Activated T-helper 1 cell treated with anti-CD3 and anti-CD28 coated beads, Interleukin-2, amount 50 U/mL, for 16 hours (primary cell): ENCODE data around the gene IGFALS.
A peak's percentile ranks its signal among the peaks of the same experiment; 100 is the strongest.

Experiments
- DNase-seq, 2 donors: peaks; one replicate each; pipeline ENCODE4 v3.0.0-alpha.2; 2020; ENCODE audit warnings: low read depth in 1 of 2, low spot score in 1 of 2

The IGFALS gene

DNA sequence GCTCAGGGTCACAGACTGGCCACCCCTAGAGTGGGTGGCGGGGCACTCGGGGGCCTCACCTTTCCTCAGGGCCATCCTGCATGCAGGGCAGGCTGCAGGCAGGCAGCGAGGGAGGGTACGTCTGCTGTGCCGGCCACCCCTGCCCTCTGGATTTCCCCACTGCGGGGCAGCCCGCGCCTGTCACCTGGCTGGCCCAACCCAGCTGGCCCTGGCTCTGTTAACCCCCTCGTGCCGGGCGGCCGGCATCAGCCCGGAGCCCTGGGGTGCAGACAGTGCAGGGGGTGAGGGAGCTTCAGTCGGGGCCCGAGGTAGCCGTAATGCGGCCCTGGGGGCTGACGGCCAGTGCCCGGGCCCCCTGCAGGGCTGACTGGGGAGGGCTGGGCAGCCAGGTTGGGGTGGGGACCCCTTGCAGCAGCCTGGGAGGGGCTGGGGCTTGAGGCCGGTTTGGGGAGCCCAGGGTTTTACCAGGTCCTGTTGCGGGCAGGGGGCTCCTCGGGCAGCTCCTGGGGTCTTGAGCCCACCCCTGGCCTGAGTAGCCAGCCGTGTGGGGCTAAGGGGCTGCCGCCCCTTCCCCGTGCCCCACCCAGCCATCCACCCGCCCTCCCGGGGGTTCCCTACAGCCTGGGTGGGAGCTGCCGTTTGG lies at the start of gene IGFALS:
Gene IGFALS, minus strand, starts transcription at position 128 of the 643 bp plus-strand sequence. Its CDS starts 53 bp downstream, at position 75.
- DNase-seq, result no peak

DNA sequence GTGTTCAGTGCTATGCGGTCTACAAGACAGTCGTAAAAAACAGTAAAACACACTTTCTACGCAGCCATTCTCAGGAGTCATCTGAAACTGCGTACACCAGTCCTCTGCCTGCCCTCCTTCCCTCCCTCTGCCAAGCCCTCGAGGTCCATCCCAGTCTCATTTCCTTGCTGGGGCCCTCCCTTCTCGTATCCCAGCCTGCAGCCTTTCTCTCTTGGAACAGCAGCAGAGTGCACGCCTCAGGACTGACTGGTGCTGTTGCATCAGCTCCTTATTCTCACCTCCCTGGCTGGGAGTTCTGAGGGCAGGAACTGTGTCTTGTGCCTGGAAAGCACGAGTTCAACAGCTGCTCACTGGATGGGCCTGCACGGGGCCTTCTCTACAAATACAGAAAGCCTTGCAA lies 46.0 kb upstream of the IGFALS start:
- no peak for DNase-seq

GRCh38 chr16:1834096-1834495 lies 40.6 kb upstream of the IGFALS start:
- no peak for DNase-seq

- no peak for DNase-seq
Observed at GRCh38 chr16:1832838-1833454, 39.4 kb upstream of the IGFALS start.

DNA sequence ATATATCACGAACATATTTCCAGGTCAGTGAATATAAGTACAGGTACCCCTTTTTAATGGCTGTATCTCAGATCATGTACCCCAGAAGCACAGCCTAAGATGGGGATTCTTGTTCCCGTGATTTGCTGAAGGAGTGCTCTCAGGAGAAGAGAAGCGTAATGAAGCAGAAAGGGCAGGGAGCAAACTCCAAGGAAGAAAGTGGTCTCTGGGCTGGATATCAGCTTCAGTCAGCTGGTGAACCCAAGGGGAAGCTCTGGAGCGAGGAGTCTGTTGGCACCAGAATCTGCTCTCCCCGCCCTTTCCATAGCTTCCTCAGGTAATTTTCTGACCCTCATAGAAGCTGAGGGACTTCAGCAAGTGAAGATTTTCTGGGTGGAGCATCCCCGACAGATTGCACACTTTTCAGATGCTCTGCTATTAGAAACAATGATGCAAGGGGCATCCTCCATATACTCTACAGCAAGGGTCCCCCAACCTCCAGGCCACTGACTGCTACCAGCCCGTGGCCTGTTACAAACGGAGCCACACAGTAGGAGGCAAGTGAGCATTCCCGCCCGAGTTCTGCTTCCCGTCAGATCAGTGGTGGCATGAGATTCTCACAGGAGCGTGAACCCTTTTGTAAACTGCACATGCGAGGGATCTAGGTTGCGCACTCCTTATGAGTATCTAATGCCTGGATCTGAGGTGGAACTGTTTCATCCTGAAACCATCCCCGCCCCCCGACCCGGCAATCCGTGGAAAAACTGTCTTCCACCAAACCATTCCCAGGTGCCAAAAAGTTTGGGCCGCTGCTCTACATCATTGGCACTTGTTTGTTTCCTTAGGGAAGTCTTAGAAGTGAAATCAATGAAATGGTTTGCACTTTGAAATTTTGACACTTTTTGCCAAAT lies 37.9 kb upstream of the IGFALS start:
- no peak for DNase-seq

GRCh38 chr16:1830213-1830612 lies 36.7 kb upstream of the IGFALS start:
- DNase-seq, result no peak

GRCh38 chr16:1828645-1829410 lies 35.3 kb upstream of the IGFALS start:
- no peak for DNase-seq

DNA sequence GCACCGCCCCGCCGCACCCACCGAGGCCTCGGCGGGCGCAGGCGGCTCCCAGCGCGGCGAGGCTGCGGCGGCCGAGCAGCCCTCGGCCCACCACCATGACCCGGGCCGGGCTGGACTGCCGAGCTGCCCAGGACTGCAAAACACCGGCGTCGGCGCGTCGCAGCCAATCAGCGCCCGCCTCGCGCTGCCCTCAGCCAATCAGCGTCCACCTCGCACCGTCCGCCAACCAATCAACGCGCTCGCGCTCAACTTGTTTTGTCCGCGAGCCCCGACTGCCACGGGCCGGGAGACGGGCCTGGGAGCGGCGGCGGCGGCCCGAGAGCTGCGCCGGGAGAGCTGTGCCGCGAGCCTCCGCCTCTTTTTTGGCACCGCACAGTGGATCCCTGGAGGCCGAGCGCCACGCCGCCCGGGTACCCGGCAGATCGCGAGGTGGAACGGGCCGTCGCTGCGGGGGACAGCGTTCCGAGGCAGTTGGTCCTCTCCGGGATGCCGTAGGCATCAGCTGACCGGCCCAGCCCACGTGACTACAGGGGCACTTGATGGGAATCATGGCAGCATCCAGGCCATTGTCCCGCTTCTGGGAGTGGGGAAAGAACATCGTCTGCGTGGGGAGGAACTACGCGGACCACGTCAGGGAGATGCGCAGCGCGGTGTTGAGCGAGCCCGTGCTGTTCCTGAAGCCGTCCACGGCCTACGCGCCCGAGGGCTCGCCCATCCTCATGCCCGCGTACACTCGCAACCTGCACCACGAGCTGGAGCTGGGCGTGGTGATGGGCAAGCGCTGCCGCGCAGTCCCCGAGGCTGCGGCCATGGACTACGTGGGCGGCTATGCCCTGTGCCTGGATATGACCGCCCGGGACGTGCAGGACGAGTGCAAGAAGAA lies 33.4 kb upstream of the IGFALS start, which contains the start of the genes FAHD1 and HAGH:
Gene FAHD1, plus strand, starts transcription at position 516 of the 883 bp plus-strand sequence. Its CDS starts 33 bp downstream, at position 549.
Gene HAGH, minus strand, starts transcription at position 135 of the 883 bp plus-strand sequence. Its CDS starts 38 bp downstream, at position 97.
- peak; percentile 82 to 83 for DNase-seq

DNA sequence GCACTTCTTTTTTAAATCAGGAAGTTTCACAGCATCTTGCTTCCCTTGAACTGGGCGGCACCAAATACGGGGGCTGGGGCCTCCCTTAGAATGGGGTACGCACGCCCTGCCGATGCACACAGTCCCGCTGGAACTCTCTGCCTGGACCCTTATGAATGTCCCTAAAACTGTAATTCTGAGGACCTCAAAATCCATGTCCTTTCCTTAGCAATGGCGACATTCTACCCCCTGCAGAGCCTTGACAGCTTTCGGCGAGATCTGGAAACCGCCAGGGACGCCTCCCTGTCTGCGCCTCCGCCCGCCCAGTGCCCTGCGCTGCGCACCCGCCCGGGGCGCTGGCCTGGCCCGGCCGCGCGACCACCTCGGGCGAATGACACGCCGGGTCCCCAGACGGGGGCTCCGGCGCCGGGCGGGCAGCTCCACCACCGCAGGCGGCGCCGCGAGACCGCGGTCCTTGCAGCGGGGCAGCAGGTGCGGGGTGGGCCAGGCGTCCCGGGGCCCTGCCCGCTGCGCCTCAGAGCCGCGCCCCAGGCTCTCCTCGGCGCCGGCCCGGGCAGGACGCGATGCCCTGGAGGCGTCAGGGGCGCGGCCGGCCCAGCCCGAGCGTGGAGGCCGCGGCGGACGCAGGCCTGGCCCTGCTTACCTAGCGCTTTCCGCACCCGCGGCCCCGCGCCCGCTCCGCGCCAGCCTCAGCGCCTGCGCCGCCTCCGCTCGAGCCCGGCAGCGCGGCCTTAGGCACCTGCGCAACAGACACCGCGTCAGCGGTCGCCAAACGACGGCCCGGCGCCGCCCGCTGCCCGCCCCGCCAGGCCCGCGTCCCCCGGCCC lies 32.6 kb upstream of the IGFALS start:
- DNase-seq, result peak; percentile 32 to 46

GRCh38 chr16:1825381-1825863 lies 31.9 kb upstream of the IGFALS start:
- DNase-seq, result no peak

GRCh38 chr16:1823821-1824220 lies 30.3 kb upstream of the IGFALS start:
- no peak for DNase-seq

DNA sequence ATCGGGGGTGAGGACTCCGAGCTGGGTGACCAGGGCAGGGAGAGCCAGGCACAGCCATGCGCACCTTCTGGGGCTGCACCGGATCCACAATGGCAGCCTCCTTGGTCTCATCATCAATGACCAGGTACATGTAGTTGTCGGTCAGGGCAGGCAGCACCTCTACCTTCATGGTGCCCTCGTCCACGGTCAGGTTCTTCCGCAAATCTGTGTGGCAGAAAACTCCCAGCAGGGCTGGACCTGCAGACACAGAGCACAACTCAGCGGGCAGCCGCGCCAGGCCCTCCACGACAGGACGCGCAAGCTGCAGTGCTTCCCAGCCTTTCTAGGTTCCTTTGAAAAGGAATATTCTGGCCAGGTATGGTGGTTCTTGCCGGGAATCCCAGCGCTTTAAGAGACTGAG lies 29.3 kb upstream of the IGFALS start:
- no peak for DNase-seq

DNA sequence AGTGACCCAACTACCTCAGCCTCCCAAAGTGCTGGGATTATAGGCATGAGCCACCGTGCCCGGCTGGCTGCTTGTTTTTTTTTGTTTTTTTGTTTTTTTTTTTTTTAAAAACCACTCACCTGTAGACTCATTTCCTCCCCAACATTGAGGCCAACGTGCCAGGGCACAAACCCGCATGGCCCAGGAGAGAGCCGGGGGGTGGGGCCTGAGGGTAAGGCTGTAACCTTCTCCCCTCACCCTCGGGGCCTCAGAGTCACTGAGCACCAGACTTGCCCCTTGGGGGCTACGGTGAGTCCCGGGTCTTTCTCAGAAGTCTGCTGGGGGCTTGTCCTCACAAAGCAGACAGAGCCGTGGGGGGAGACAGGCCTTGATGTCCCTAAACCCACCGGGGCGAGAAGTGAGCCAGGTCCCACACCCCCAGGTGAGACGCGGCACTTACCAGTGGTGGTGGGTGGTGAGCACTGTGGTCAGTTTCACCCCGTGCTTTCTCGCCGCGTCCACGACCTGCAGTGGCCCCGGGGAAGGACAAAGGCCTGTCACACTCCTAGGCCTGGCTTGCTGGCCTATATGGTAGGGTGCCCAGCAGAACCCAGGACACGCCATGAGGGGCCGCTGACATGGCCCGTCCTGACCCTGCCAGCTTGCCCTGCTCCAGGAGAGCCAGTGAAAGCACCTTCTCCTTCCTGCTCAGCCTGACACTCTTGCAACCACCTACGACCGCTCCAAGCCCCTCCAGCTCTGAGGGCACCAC lies 28.5 kb upstream of the IGFALS start:
- DNase-seq, result no peak

GRCh38 chr16:1820946-1821290 lies 27.4 kb upstream of the IGFALS start:
- no peak for DNase-seq

- no peak for DNase-seq
Observed at GRCh38 chr16:1820096-1820945, 26.8 kb upstream of the IGFALS start.

- no peak for DNase-seq
Observed at GRCh38 chr16:1819611-1820010, 26.1 kb upstream of the IGFALS start.

DNA sequence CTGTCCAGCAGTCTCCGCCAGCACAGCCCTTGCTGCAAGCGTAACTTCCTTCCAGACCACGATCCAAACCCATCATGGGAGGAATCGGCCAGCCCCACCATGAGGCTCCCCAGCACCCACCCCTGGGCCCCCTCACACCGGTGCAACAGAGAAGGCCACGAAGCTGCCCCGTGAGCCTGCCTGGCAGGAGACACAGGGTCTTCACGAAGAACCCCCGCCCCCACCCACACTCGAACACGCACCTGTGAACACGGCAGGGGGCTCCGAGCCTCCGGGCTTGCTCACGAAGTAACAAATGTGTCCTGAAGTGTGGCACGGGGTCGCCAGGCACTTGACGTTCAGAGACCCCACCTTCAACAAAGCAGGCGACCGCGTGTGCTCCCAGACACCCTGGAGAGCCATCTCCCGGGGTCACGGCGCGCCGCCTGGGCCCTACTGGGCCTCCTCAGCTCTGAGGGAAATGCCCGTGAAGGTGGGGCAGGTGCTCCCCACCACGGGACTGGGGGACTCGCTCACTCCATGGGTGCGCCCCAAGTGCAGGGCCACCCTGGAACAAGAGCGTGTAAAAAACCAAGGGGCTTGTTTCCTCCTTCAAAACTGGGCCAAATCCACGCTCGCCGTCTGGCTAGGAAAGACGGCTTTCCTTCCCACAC lies 25.5 kb upstream of the IGFALS start:
- DNase-seq, result no peak
